ENCODE data around the gene MMP28. TPM values are rescaled to one million over a fixed set of nuclear protein-coding genes. Genes with fewer than 3 reads are reported as not detected.

MMP28 gene
- total and polyA plus RNA-seq, 2 of the 4 experiments (the other 2 are of a cell fraction), result 0.18 TPM; not detected in 1

DNA sequence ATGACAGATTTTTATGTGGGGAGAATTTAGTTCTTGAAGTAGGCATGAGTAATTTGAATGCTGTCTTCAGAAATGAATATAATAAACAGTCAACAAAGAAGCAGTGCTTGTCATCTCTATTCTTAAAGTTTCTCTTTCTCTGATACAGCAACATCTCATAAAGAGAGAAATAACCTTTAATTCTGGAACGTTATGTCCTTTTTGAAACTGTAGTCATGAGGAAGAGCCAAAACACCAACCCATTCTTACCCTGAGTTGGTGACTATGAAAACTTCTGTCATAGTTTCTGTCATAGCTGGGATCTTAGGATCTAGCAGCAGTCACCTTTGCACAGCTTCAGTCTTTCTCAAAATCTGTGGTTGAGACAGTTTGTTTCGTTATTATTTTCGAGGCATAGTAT is 79.3 kb downstream of the MMP28 start:
- no peak overlapping the region for H3K9ac ChIP-seq (ENCODE audit: low read depth, low read length)
- H4K8ac ChIP-seq (ENCODE audit: low read depth in 2 of 2, low read length in 2 of 2), result no peak overlapping the region
- no CpG with 5 or more reads among the region's 3 CpGs for WGBS, 2 experiments (ENCODE audit: extremely low coverage in 2 of 2, insufficient read length in 1 of 2)
- DNase-seq, result no peak
- peaks cover 7% of the 10 kb centered on the region for H3K4me1 ChIP-seq (ENCODE audit: control insufficient read depth, insufficient read depth, low read length)
- no peak overlapping the region for H3K4me2 ChIP-seq (ENCODE audit: low read depth, low read length)
- no peak overlapping the region for H2BK120ac ChIP-seq (ENCODE audit: low read depth, low read length)
- no peak overlapping the region for H3K14ac ChIP-seq (replicated peaks; ENCODE audit: low read depth, low read length)
- no peak overlapping the region for H2BK15ac ChIP-seq (ENCODE audit: low read depth, low read length)
- no peak overlapping the region for H3K4ac ChIP-seq (ENCODE audit: low read depth, low read length)
- no peaks in the 10 kb centered on the region for H3K9me3 ChIP-seq (ENCODE audit: control insufficient read depth, insufficient read depth, low read length)
- no peak overlapping the region for H2BK5ac ChIP-seq (ENCODE audit: low read depth, low read length, poor library complexity, severe bottlenecking)
- H2AFZ ChIP-seq (replicated peaks; ENCODE audit: low read length, poor library complexity), result no peak overlapping the region
- TF ChIP-seq, protein P1, sequence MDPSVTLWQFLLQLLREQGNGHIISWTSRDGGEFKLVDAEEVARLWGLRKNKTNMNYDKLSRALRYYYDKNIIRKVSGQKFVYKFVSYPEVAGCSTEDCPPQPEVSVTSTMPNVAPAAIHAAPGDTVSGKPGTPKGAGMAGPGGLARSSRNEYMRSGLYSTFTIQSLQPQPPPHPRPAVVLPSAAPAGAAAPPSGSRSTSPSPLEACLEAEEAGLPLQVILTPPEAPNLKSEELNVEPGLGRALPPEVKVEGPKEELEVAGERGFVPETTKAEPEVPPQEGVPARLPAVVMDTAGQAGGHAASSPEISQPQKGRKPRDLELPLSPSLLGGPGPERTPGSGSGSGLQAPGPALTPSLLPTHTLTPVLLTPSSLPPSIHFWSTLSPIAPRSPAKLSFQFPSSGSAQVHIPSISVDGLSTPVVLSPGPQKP (IDR thresholded peaks at IDR 0.05; ENCODE audit: borderline replicate concordance, low read depth, low read length), result no peak
- TF ChIP-seq MXI1 (IDR thresholded peaks at IDR 0.05; ENCODE audit: borderline replicate concordance, low read depth, low read length) (no peak), CEBPB (IDR thresholded peaks at IDR 0.05; ENCODE audit: low read depth, low read length) (no peak), POLR2A (IDR thresholded peaks at IDR 0.05; ENCODE audit: low read depth, low read length) (no peak), BHLHE40 (IDR thresholded peaks at IDR 0.05; ENCODE audit: low read depth, low read length) (no peak)
- no peak overlapping the region for H3K27ac ChIP-seq (ENCODE audit: insufficient read depth, low read length)
- ChIA-PET POLR2A (ENCODE audit: unreplicated experiment) (interaction anchor here (0.5 kb wide), 1 partner anchor 40 kb away, joined by 4 read pairs; no protein-coding TSS in a partner anchor), CTCF (no interaction called here)
- BruUV-seq (replicated peaks), result no TSS peak
- peaks cover 16% of the 10 kb centered on the region; the same call in 1 of the 2 replicates for H4K20me1 ChIP-seq (ENCODE audit: insufficient read depth, low read length)
- H3K23ac ChIP-seq (ENCODE audit: low read depth, low read length), result no peak overlapping the region
- H3K4me3 ChIP-seq (ENCODE audit: insufficient read depth, low read depth, low read length), result no peak overlapping the region
- no peaks in the 10 kb centered on the region for H3K27me3 ChIP-seq (ENCODE audit: control insufficient read depth, insufficient read depth, low read length)
- no peak overlapping the region for H2BK20ac ChIP-seq (ENCODE audit: low read depth, low read length)
- in situ Hi-C loops (cut with MboI; ENCODE audit: low sequenced_read_pairs) (no loop called here), intact Hi-C loops (cut with micrococcal nuclease) (no loop called here), dilution Hi-C loops (cut with HindIII; ENCODE audit: low sequenced_read_pairs, unreplicated experiment) (no loop called here)
- H3K36me3 ChIP-seq (ENCODE audit: control insufficient read depth, insufficient read depth, low read length), result peaks cover 8% of the 10 kb centered on the region
- no peak overlapping the region for H2AK9ac ChIP-seq (replicated peaks; ENCODE audit: low read depth, low read length, poor library complexity)
- no peak overlapping the region for H3K18ac ChIP-seq (ENCODE audit: low read depth, low read length)
- peaks cover 10 to 34% of the 10 kb centered on the region in 2 experiments for H3K79me1 ChIP-seq (ENCODE audit: low read depth in 1 of 2, low read length in 2 of 2)
- peaks cover 9% of the 10 kb centered on the region for H3K9me1 ChIP-seq (ENCODE audit: insufficient read depth, low read length)
- no peak overlapping the region for H2AK5ac ChIP-seq (ENCODE audit: low read depth, low read length)
- ATAC-seq (ENCODE audit: low read depth), result no peak
- no peak overlapping the region for H4K91ac ChIP-seq (ENCODE audit: insufficient read depth, low read depth, low read length)
- no peak overlapping the region for H3K56ac ChIP-seq (ENCODE audit: extremely low read depth, insufficient read depth, low read length)
- no peak overlapping the region for H4K5ac ChIP-seq (ENCODE audit: low read depth, low read length)

Other genes starting within 250 kb of the MMP28 start
- gene SLFN14, start 234.8 kb downstream of the MMP28 start, total RNA-seq (2012; rRNA removed), result not detected in 2 replicates
- gene SLFN14, start 234.8 kb downstream of the MMP28 start, polyA plus RNA-seq (2012; rRNA removed), result not detected in 2 replicates
- gene PEX12, start 217.1 kb downstream of the MMP28 start, total RNA-seq (2012; rRNA removed), result 6.7 and 7.9 TPM in 2 replicates
- 4.5 and 4.6 TPM in 2 replicates for gene PEX12, start 217.1 kb downstream of the MMP28 start, polyA plus RNA-seq (2012; rRNA removed)
- gene AP2B1, start 208.3 kb downstream of the MMP28 start, total RNA-seq (2012; rRNA removed), result 95.3 and 125 TPM in 2 replicates
- gene AP2B1, start 208.3 kb downstream of the MMP28 start, polyA plus RNA-seq (2012; rRNA removed), result 96.5 and 102 TPM in 2 replicates
- gene RASL10B, start 64.0 kb downstream of the MMP28 start, total RNA-seq (2012; rRNA removed), result 3.6 and 4.7 TPM in 2 replicates
- gene RASL10B, start 64.0 kb downstream of the MMP28 start, polyA plus RNA-seq (2012; rRNA removed), result 4.1 and 4.4 TPM in 2 replicates
- gene GAS2L2, start 42.4 kb downstream of the MMP28 start, total RNA-seq (2012; rRNA removed), result not detected in 2 replicates
- gene GAS2L2, start 42.4 kb downstream of the MMP28 start, polyA plus RNA-seq (2012; rRNA removed), result 0.02 and 0.03 TPM in 2 replicates
- not detected in 2 replicates for gene C17orf50, start 34.8 kb downstream of the MMP28 start, total RNA-seq (2012; rRNA removed)
- gene C17orf50, start 34.8 kb downstream of the MMP28 start, polyA plus RNA-seq (2012; rRNA removed), result not detected in 2 replicates
- 46.8 and 47.2 TPM in 2 replicates for gene TAF15, start 13.8 kb upstream of the MMP28 start, total RNA-seq (2012; rRNA removed)
- gene TAF15, start 13.8 kb upstream of the MMP28 start, polyA plus RNA-seq (2012; rRNA removed), result 69.8 and 98.0 TPM in 2 replicates
- gene HEATR9, start 73.2 kb upstream of the MMP28 start, total RNA-seq (2012; rRNA removed), result not detected in 2 replicates
- gene HEATR9, start 73.2 kb upstream of the MMP28 start, polyA plus RNA-seq (2012; rRNA removed), result not detected in 2 replicates
- gene CCL5, start 84.7 kb upstream of the MMP28 start, total RNA-seq (2012; rRNA removed), result not detected in 2 replicates
- gene CCL5, start 84.7 kb upstream of the MMP28 start, polyA plus RNA-seq (2012; rRNA removed), result not detected in 2 replicates
- gene RDM1, start 135.1 kb upstream of the MMP28 start, total RNA-seq (2012; rRNA removed), result 0.18 TPM in 1 of 2 replicates, not detected in the other
- not detected in 2 replicates for gene RDM1, start 135.1 kb upstream of the MMP28 start, polyA plus RNA-seq (2012; rRNA removed)
- not detected in 2 replicates for gene LYZL6, start 148.1 kb upstream of the MMP28 start, total RNA-seq (2012; rRNA removed)
- not detected in 2 replicates for gene LYZL6, start 148.1 kb upstream of the MMP28 start, polyA plus RNA-seq (2012; rRNA removed)
- not detected in 2 replicates for gene CCL16, start 185.9 kb upstream of the MMP28 start, total RNA-seq (2012; rRNA removed)
- gene CCL16, start 185.9 kb upstream of the MMP28 start, polyA plus RNA-seq (2012; rRNA removed), result not detected in 2 replicates
- not detected in 2 replicates for gene CCL14, start 191.1 kb upstream of the MMP28 start, total RNA-seq (2012; rRNA removed)
- not detected in 2 replicates for gene CCL14, start 191.1 kb upstream of the MMP28 start, polyA plus RNA-seq (2012; rRNA removed)
- gene CCL15, start 205.9 kb upstream of the MMP28 start, total RNA-seq (2012; rRNA removed), result not detected in 2 replicates
- not detected in 2 replicates for gene CCL15, start 205.9 kb upstream of the MMP28 start, polyA plus RNA-seq (2012; rRNA removed)
- gene CCL23, start 222.3 kb upstream of the MMP28 start, total RNA-seq (2012; rRNA removed), result not detected in 2 replicates
- gene CCL23, start 222.3 kb upstream of the MMP28 start, polyA plus RNA-seq (2012; rRNA removed), result not detected in 2 replicates

All from IMR-90 (cell line).